ENCODE results near the gene TLX2. TPM values are rescaled to one million over a fixed set of nuclear protein-coding genes. Genes with fewer than 3 reads are reported as not detected.

TLX2 gene
- total and polyA plus RNA-seq, 2 donors (not counting 3 experiments of a cell fraction or from before 2014, with no cell fraction given) = not detected

DNA sequence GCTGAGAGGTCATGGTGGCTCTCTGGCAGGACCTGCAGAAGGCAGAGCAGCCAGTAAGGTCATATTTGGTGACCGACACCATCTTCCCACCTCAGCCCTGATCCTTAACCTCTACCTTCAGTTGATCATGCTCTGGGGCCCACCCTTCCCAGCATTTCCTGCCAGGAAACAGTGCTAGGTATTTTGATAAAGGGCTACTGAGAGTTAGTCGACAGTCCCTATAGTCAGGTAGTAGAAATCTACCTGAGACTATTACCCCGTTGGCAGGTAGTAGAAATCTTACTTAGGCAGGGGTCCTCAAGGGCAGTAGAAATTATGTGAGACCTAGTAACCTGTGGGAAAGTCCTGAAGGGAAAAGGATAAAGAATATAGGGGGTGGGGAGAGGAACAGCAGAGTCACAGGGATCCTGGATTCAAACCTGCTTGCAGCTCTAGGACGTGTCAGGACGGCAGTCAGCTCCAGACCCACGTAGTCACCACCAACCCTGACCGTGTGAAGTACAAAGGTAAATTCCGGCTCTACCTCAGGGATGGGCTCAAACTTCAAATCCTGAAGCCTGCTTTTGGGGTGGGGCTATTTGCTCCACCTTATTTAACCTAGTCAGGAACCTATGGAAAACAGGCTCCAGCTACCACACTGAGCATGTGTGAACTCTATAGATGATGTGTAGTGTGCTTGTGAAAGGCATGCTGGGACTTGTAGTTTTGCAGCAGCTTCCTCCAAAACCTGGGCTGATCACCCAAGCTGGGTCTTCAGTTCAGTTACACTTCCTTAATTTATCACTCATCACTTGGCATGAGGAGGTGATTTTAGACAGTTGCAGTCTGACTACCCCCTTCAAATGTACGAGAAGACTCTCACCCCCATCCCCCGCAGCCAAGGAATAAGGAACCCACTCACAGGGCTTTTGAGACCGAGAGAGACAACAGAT, 11.7 kb downstream of the TLX2 start, which contains the start of gene DQX1:
Gene DQX1 (minus strand): TSS at position 515 of the 932 bp plus-strand sequence. CDS start 502 bp downstream, at position 13.
- Histone ChIP-seq H3K27me3 (ENCODE audit: control insufficient read depth in 2 of 2, insufficient read depth in 2 of 2, low read length in 2 of 2) (peaks cover 4 to 6% of the 10 kb centered on the region in 2 experiments), H3K4me3 (replicated peaks in 1 of 3; ENCODE audit: insufficient read depth in 1 of 3, low read depth in 1 of 3, low read length in 3 of 3) (no peak within 1 kb of the TSS), H3K4me2 (ENCODE audit: insufficient read depth, low read length) (no peak within 1 kb of the TSS), H2AFZ (ENCODE audit: low read depth, low read length) (no peak within 1 kb of the TSS), H3K9me1 (replicated peaks; ENCODE audit: control insufficient read depth, extremely low read depth, insufficient read depth, low read length) (no peaks in the 10 kb centered on the region), H3K27ac (ENCODE audit: insufficient read depth, low read depth, low read length) (no peak within 1 kb of the TSS), H3K4me1 (ENCODE audit: control insufficient read depth, extremely low read depth, insufficient read depth, low read length) (peaks cover 15% of the 10 kb centered on the region), H3K36me3 (ENCODE audit: control insufficient read depth in 2 of 2, extremely low read depth in 1 of 2, insufficient read depth in 2 of 2, low read length in 2 of 2) (peaks cover 6 to 16% of the 10 kb centered on the region in 2 experiments), H4K20me1 (replicated peaks; ENCODE audit: control insufficient read depth, extremely low read depth, insufficient read depth, low read length) (no peaks in the 10 kb centered on the region), H3K79me2 (ENCODE audit: control insufficient read depth, insufficient read depth, low read length) (peaks cover 19% of the 10 kb centered on the region), H3K9ac (replicated peaks; ENCODE audit: extremely low read depth, insufficient read depth, low read length) (no peak within 1 kb of the TSS), H3K9me3 (replicated peaks; ENCODE audit: control insufficient read depth, insufficient read depth, low read length) (no peaks in the 10 kb centered on the region)
- FAIRE-seq = peak; percentile 60
- no TSS peak for BruUV-seq (replicated peaks)
- peak; percentile 14 for TF ChIP-seq POLR2AphosphoS5 (IDR thresholded peaks at IDR 0.05; ENCODE audit: insufficient read depth, low read depth, low read length)
- TF ChIP-seq EZH2 (IDR thresholded peaks at IDR 0.05; ENCODE audit: borderline replicate concordance, low read depth, low read length, severe bottlenecking) = no peak
- POLR2A ChIA-PET = interaction anchor here (0.5 to 0.9 kb wide), 2 partner anchors 12 to 22 kb away, joined by 3 to 4 read pairs; partner anchors contain the start of gene TLX2
- dilution Hi-C loops (cut with MboI; ENCODE audit: extremely low pct_ligation_motif_present, low sequenced_read_pairs) (no loop called here), intact Hi-C loops (cut with micrococcal nuclease) (no loop called here)
- DNase-seq (ENCODE audit: low read depth, low spot score) = peak; percentile 28
- CTCF ChIA-PET = interaction anchor here (0.8 to 1.2 kb wide), 3 partner anchors 8 to 43 kb away, joined by 3 to 7 read pairs (median 3); partner anchors contain the start of genes CCDC142 and TTC31

DNA sequence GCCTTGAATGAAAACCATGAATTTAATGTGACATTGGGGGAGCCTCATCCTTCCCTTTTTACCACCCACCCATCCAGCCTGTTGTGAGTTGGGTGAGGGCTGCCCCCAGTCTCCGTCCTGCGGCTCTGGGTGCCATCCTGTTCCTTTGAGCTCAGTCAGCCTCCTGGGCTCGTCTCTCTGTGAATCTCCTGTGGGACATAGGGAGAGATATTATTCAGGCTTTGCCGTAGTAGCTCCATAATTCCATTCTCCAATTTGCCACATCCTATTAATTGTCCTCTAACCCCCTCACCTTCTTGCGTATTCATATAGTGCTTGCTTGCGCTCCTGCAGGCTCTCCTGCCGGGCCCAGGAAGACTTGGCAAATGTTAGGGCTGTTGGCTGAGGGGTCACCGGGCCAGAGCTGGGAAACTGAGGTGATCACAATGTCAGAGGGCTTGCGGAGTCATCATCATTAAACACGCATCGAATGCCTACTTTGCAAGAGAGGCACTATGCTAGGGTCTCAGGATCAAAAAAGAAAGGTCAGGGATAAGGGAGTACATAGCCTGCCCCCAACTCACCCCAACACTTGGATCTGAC, 12.5 kb downstream of the TLX2 start:
- Histone ChIP-seq H3K9me1 (replicated peaks; ENCODE audit: control insufficient read depth, extremely low read depth, insufficient read depth, low read length) (no peaks in the 10 kb centered on the region), H3K27ac (ENCODE audit: insufficient read depth, low read depth, low read length) (no peak overlapping the region), H3K4me3 (replicated peaks in 1 of 3; ENCODE audit: insufficient read depth in 1 of 3, low read depth in 1 of 3, low read length in 3 of 3) (no peak overlapping the region), H3K9me3 (replicated peaks; ENCODE audit: control insufficient read depth, insufficient read depth, low read length) (no peaks in the 10 kb centered on the region), H3K36me3 (ENCODE audit: control insufficient read depth in 2 of 2, extremely low read depth in 1 of 2, insufficient read depth in 2 of 2, low read length in 2 of 2) (peaks cover 6 to 16% of the 10 kb centered on the region in 2 experiments), H3K4me2 (ENCODE audit: insufficient read depth, low read length) (no peak overlapping the region), H3K9ac (replicated peaks; ENCODE audit: extremely low read depth, insufficient read depth, low read length) (no peak overlapping the region), H2AFZ (ENCODE audit: low read depth, low read length) (no peak overlapping the region), H4K20me1 (replicated peaks; ENCODE audit: control insufficient read depth, extremely low read depth, insufficient read depth, low read length) (no peaks in the 10 kb centered on the region), H3K27me3 (ENCODE audit: control insufficient read depth in 2 of 2, insufficient read depth in 2 of 2, low read length in 2 of 2) (peaks cover 4 to 5% of the 10 kb centered on the region in 2 experiments), H3K79me2 (ENCODE audit: control insufficient read depth, insufficient read depth, low read length) (peaks cover 19% of the 10 kb centered on the region), H3K4me1 (ENCODE audit: control insufficient read depth, extremely low read depth, insufficient read depth, low read length) (peaks cover 20% of the 10 kb centered on the region)
- FAIRE-seq = no peak
- ChIA-PET POLR2A (interaction anchor here (0.9 kb wide), 1 partner anchor 23 kb away, joined by 4 read pairs; no protein-coding TSS in a partner anchor), CTCF (interaction anchor here (1.1 to 1.2 kb wide), 2 partner anchors 18 to 44 kb away, joined by 3 to 7 read pairs; partner anchors contain the start of genes CCDC142 and TTC31)
- TF ChIP-seq GATA2 (IDR thresholded peaks at IDR 0.05; ENCODE audit: insufficient read depth, insufficient read length, low read depth, low read length) (no peak), MYC (IDR thresholded peaks at IDR 0.05; ENCODE audit: low read depth, low read length) (no peak)
- TF ChIP-seq, protein P1, sequence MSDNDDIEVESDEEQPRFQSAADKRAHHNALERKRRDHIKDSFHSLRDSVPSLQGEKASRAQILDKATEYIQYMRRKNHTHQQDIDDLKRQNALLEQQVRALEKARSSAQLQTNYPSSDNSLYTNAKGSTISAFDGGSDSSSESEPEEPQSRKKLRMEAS (IDR thresholded peaks at IDR 0.05; ENCODE audit: insufficient read depth, insufficient read length) = no peak
- intact Hi-C loops (cut with micrococcal nuclease) = no loop called here
- dilution Hi-C loops (cut with MboI; ENCODE audit: extremely low pct_ligation_motif_present, low sequenced_read_pairs) = no loop called here
- BruUV-seq (replicated peaks) = no TSS peak
- no peak for DNase-seq (ENCODE audit: low read depth, low spot score)
